Spleen (tissue), 11 donors: ENCODE results near the gene TTC31. TPM values are rescaled to one million over a fixed set of nuclear protein-coding genes. Genes with fewer than 3 reads are reported as not detected.
"Not testable (repeated sequence)": the region's sequence is repeated elsewhere in the genome, so short reads cannot be mapped to it uniquely, and the experiment has no call there.

Experiments used
- DNase-seq: peaks from one replicate; pipeline ENCODE4 v3.0.0-alpha.2; 2020
- H3K27ac ChIP-seq, 8 donors: fragments of 200-600 bp; sonication (generic) in 7 of 8; 1 replicate in 4 of 8; 2 replicates in 4 of 8; pipeline versions ENCODE4 v1.5.0 to v1.8.0; 2016 to 2021; ENCODE audit warnings: inconsistent platforms in 4 of 8, mild to moderate bottlenecking in 4 of 8, moderate library complexity in 1 of 8
- H3K27me3 ChIP-seq, 7 donors: fragments of 200-600 bp; sonication (generic) in 6 of 7; replicated peaks in 1 of 7; 1 replicate in 4 of 7; 2 replicates in 3 of 7; pipeline versions ENCODE4 v1.5.0 to v1.8.0; 2016 to 2021; ENCODE audit warnings: inconsistent platforms in 3 of 7, mild to moderate bottlenecking in 1 of 7
- H3K36me3 ChIP-seq, 6 donors: fragments of 200-600 bp; sonication (generic) in 5 of 6; 1 replicate in 4 of 6; 2 replicates in 2 of 6; pipeline versions ENCODE4 v1.5.0 to v1.8.0; 2016 to 2021; ENCODE audit warnings: inconsistent platforms in 2 of 6
- H3K4me1 ChIP-seq, 6 donors: fragments of 200-600 bp; sonication (generic) in 5 of 6; 1 replicate in 3 of 6; 2 replicates in 3 of 6; pipeline versions ENCODE4 v1.5.0 to v1.8.0; 2016 to 2021; ENCODE audit warnings: inconsistent platforms in 3 of 6
- H3K4me3 ChIP-seq, 8 donors: fragments of 200-600 bp; sonication (generic) in 7 of 8; 1 replicate in 4 of 8; 2 replicates in 4 of 8; pipeline versions ENCODE4 v1.5.0 to v1.8.0; 2016 to 2021; ENCODE audit warnings: inconsistent platforms in 4 of 8, mild to moderate bottlenecking in 4 of 8, moderate library complexity in 2 of 8
- H3K9me3 ChIP-seq, 8 donors: fragments of 200-600 bp; sonication (generic) in 7 of 8; 1 replicate in 4 of 8; 2 replicates in 4 of 8; pipeline versions ENCODE4 v1.5.0 to v1.8.0; 2016 to 2021; ENCODE audit warnings: inconsistent platforms in 4 of 8
- POLR2A ChIP-seq, 3 donors: fragments of 450-650 bp; IDR thresholded peaks; one replicate each; pipeline ENCODE4 v1.5.1; 2017; ENCODE audit warnings: antibody characterized with exemption in 3 of 3, mild to moderate bottlenecking in 1 of 3
- POLR2AphosphoS5 ChIP-seq, 3 donors: sonication (generic); formaldehyde crosslinking; IDR thresholded peaks; one replicate each; pipeline ENCODE4 v1.5.1; 2017; ENCODE audit warnings: antibody characterized with exemption in 3 of 3
- WGBS, 5 donors: extraction: QIAGEN DNeasy Blood & Tissue Kit in 3 of 5; methylation state at CpG; one replicate each; pipeline versions ENCODE4 v1.1.5 to v1.1.7; 2013 to 2018; 5-methylcytosine and 5-hydroxymethylcytosine counted together
- intact Hi-C: fragments of 100-400 bp; cut with DNase I; formaldehyde crosslinking; loops from one replicate; pipeline ENCODE4 v1.15.0; 2023; ENCODE audit warnings: low total_unique reads
- polyA plus RNA-seq, 3 donors: library from polyadenylated mRNA; stranded (reverse); fragments of 200-250 nt; gene quantifications; one replicate each; pipeline ENCODE4 v1.2.1, GENCODE V29; 2013
- total RNA-seq, 7 donors: library from RNA; depleted of rRNA in 3 of 7; stranded (reverse); fragments of >200 nt in 3 of 7; fragmentation: NEBNext Ultra II Directional in 4 of 7; extraction: Animal tissue kit (Norgen Biotek cat#: 25700) in 4 of 7; gene quantifications; one replicate each; pipeline versions ENCODE4 v1.1.0 to v1.2.1, GENCODE V29; 2016 to 2021
- TF ChIP-seq, protein P1 (sequence below), 11 experiments: fragments of 200-600 bp in 7 of 11; fragments of 450-650 bp in 4 of 11; sonication (generic) in 4 of 11; IDR thresholded peaks in 8 of 11; conservative IDR thresholded peaks in 3 of 11; 1 replicate in 7 of 11; 2 replicates in 4 of 11; pipeline versions ENCODE4 v1.4.0 to v1.8.0; 2016 to 2021; ENCODE audit warnings: antibody characterized with exemption in 11 of 11, inconsistent platforms in 4 of 11, mild to moderate bottlenecking in 1 of 11
- donor health status: healthy with polysubstance abuse.
- donor health status: DM: no; HTN: no; CAD: no; lungs with moderate emphysema.
- donor health status: DM: no; HTN: no; CAD: no.
- donor health status: Bipolar disorder and iron deficiency.
- donor health status: healthy.
- donor health status: DM: no; HTN: no; CAD: no.
- donor health status: DM: yes; HTN: yes; CAD: no.

Gene TTC31
- total and polyA plus RNA-seq, 10 donors = 15.7 to 51.3 (median 35.9) TPM

DNA sequence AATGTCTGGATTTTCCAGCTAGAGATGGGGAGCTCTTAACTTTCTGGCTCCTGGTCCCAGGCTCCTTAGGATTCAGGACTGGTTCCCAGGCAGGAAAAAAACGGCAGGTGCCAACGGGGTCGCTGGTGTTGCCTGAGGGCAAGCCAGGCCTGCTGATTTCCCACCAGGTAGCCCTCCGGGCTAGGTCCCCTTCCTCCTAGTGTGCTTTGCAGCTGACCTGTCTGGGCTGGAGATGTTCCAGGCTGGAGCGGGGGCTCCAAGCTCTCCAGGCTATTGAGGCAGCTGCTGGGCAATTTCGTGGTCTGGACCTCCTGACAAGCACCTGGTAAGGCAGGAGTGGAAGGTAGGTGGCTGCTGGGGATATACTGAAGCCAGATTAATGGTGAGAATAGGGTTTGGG is 8.4 kb upstream of the TTC31 start:
- H3K27me3 ChIP-seq = no peaks in the 10 kb centered on the region
- H3K4me1 ChIP-seq = peaks cover 18 to 53% (median 25%) of the 10 kb centered on the region in 6 donors
- no peak overlapping the region for H3K4me3 ChIP-seq
- peak; percentile 69 for DNase-seq
- no peak overlapping the region for H3K27ac ChIP-seq
- peaks cover 0 to 66% (median 27%) of the 10 kb centered on the region in 6 donors for H3K36me3 ChIP-seq
- intact Hi-C loops = no loop called here
- H3K9me3 ChIP-seq = no peaks in the 10 kb centered on the region
- TF ChIP-seq, protein P1, sequence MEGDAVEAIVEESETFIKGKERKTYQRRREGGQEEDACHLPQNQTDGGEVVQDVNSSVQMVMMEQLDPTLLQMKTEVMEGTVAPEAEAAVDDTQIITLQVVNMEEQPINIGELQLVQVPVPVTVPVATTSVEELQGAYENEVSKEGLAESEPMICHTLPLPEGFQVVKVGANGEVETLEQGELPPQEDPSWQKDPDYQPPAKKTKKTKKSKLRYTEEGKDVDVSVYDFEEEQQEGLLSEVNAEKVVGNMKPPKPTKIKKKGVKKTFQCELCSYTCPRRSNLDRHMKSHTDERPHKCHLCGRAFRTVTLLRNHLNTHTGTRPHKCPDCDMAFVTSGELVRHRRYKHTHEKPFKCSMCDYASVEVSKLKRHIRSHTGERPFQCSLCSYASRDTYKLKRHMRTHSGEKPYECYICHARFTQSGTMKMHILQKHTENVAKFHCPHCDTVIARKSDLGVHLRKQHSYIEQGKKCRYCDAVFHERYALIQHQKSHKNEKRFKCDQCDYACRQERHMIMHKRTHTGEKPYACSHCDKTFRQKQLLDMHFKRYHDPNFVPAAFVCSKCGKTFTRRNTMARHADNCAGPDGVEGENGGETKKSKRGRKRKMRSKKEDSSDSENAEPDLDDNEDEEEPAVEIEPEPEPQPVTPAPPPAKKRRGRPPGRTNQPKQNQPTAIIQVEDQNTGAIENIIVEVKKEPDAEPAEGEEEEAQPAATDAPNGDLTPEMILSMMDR (IDR thresholded peaks at IDR 0.05 in 8 of 11, conservative IDR thresholded peaks at IDR 0.05 in 3 of 11) = no peak
- no peak for TF ChIP-seq POLR2A (IDR thresholded peaks at IDR 0.05)
- TF ChIP-seq POLR2AphosphoS5 (IDR thresholded peaks at IDR 0.05) = no peak
- 94 to 99% (median 95%) methylated on average over 6 of the region's 6 CpGs for WGBS, 5 donors

DNA sequence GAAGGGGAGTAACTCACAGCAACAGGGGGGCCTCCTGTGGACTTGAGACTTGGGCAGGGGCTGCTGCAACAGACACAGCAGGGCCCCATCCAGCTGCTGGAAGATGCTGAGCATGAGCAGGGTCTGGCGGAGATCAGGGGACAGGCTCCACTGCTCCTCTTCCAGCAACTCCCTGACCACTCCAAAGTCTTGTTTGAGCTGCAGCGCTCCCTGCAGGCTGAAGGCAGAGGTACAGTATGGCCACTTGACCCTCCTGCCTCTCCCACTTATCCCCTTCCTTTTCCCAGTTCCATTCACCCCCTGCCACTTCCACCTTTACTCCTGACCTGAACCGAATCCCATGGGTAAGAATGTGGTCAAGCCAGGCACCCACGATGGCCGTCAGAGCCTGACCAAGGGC is 8.0 kb upstream of the TTC31 start:
- TF ChIP-seq POLR2AphosphoS5 (IDR thresholded peaks at IDR 0.05) = no peak
- TF ChIP-seq, protein P1 (IDR thresholded peaks at IDR 0.05 in 8 of 11, conservative IDR thresholded peaks at IDR 0.05 in 3 of 11) = peak in 1 of 11 experiments; percentile 19
- TF ChIP-seq POLR2A (IDR thresholded peaks at IDR 0.05) = no peak
- peaks cover 19 to 57% (median 26%) of the 10 kb centered on the region in 6 donors for H3K4me1 ChIP-seq
- WGBS, 5 donors = 81 to 91% (median 89%) methylated on average over 5 of the region's 5 CpGs
- no peaks in the 10 kb centered on the region for H3K9me3 ChIP-seq
- intact Hi-C loops = no loop called here
- DNase-seq = peak; percentile 69
- no peak overlapping the region for H3K27ac ChIP-seq
- H3K4me3 ChIP-seq = no peak overlapping the region
- peaks cover 0 to 70% (median 29%) of the 10 kb centered on the region in 6 donors for H3K36me3 ChIP-seq
- H3K27me3 ChIP-seq = no peaks in the 10 kb centered on the region

DNA sequence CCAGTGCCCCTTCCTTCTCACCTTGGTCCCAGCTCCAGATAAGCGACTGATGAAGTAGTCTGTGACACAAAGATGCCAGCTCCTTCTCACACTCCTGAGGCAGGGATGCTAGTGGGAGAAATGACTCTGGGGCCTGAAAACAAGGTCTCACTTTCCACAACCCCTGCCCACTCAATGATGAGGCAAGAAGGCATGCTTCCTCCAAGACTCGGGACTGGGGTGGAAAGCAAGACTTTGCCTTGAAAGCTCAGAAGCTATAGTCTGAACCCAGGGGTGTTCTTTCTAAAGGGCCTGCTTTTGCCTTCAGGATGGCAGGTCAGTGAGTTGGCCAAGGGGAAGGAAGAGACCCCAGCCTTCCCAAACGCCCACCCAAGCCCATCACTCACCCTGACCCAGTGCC is 1.4 kb upstream of the TTC31 start:
- H3K36me3 ChIP-seq = peaks cover 0 to 69% (median 25%) of the 10 kb centered on the region in 6 donors
- no peak for DNase-seq
- no peaks in the 10 kb centered on the region for H3K9me3 ChIP-seq
- peak overlapping the region; percentile 72 to 96 (median 88) for H3K4me3 ChIP-seq
- no peak for TF ChIP-seq POLR2A (IDR thresholded peaks at IDR 0.05)
- TF ChIP-seq, protein P1 (IDR thresholded peaks at IDR 0.05 in 8 of 11, conservative IDR thresholded peaks at IDR 0.05 in 3 of 11) = no peak
- TF ChIP-seq POLR2AphosphoS5 (IDR thresholded peaks at IDR 0.05) = no peak
- 48 to 93% (median 70%) methylated on average over 2 to 3 of the region's 3 CpGs for WGBS, 5 donors
- no peaks in the 10 kb centered on the region for H3K27me3 ChIP-seq
- peaks cover 33 to 68% (median 40%) of the 10 kb centered on the region in 6 donors for H3K4me1 ChIP-seq
- peak overlapping the region in 5 of 8 donors; percentile 93 to 97 (median 94) for H3K27ac ChIP-seq
- intact Hi-C loops = loop anchor here (5.0 kb wide), 1 partner anchor 106 kb away; no protein-coding TSS in a partner anchor

DNA sequence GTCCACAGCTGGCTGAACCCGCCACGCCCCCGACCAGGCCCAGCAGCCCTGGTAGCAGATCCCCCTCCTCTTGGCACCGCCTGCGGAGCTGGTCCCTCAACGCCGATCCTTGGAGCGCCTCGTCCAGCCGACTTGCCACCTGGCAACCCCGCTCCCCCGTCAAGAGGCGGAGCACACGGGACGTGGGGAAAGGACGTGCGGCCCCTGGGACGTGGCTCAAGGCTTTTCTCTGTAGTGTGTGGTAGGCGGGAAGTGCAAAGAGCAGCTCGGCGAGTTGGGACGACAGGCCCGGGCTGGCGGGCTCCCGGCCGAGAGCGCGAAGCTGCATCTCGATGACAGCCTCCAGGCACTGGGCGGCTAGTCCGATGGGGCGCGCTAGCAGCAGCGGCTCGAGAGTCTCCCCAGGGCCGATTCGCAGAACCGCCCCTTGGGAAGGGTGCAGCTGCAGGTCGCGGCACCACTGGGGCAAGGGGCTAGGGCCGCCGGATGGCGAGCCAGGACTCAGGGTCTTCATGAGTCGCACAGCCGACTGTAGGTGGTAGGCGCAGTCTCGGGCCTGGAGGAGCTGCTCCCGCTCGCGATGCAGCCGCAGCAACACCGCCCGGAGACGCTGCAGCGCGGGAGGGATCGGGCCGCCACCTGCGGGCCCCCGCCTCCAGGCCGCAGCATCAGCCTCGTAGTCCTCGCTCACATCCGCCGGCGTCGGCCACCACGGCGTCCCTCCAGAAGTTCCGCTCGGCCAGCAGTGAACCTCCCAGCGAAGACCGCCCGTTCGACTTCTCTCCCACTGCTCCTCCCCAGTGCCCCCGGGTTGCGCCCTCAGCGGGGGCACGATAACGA is 700 bp upstream of the TTC31 start:
- Histone ChIP-seq H3K36me3 (peaks cover 0 to 69% (median 27%) of the 10 kb centered on the region in 6 donors), H3K9me3 (no peaks in the 10 kb centered on the region), H3K4me1 (peaks cover 33 to 68% (median 40%) of the 10 kb centered on the region in 6 donors), H3K4me3 (peak overlapping the region; percentile 72 to 96 (median 88)), H3K27ac (peak overlapping the region; percentile 85 to 97 (median 94)), H3K27me3 (no peaks in the 10 kb centered on the region)
- 0 to 7% (median 2%) methylated on average over 31 to 80 of the region's 80 CpGs for WGBS, 5 donors
- intact Hi-C loops = loop anchor here (5.0 kb wide), 1 partner anchor 105 kb away; no protein-coding TSS in a partner anchor
- TF ChIP-seq POLR2AphosphoS5 (IDR thresholded peaks at IDR 0.05) (no peak), POLR2A (IDR thresholded peaks at IDR 0.05) (no peak)
- TF ChIP-seq, protein P1 (IDR thresholded peaks at IDR 0.05 in 8 of 11, conservative IDR thresholded peaks at IDR 0.05 in 3 of 11) = no peak
- peak; percentile 92 for DNase-seq

DNA sequence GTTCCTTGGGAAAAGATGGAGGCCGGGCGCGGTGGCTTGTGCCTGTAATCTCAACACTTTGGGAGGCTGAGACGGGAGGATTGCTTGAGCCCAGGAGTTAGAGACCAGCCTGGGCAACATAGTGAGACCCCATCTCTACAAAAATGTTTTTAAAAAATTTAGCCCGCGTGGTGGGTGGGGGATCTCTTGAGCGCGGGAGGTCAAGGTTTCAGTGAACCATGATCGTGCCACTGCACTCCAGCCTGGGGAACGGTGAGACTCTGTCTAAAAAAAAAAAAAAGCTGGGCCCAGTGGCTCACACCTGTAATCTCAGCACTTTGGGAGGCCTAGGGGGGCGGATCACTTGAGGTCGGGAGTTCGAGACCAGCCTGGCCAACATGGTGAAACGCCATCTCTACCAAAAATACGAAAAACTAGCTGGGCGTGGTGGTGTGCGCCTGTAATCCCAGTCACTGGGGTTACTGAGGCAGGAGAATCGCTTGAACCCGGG is 839 bp downstream of the TTC31 start:
- H3K27me3 ChIP-seq, H3K9me3 ChIP-seq: not testable (repeated sequence)
- H3K4me1 ChIP-seq = peaks cover 33 to 64% (median 40%) of the 10 kb centered on the region in 6 donors
- DNase-seq = peak; percentile 75
- peaks cover 0 to 71% (median 30%) of the 10 kb centered on the region in 6 donors for H3K36me3 ChIP-seq
- WGBS, 5 donors = 73 to 90% (median 84%) methylated on average over 19 of the region's 19 CpGs
- H3K27ac ChIP-seq = peak overlapping the region in 7 of 8 donors; percentile 85 to 97 (median 93)
- intact Hi-C loops = loop anchor here (5.0 kb wide), 1 partner anchor 104 kb away; no protein-coding TSS in a partner anchor
- H3K4me3 ChIP-seq = peak overlapping the region; percentile 72 to 96 (median 88)
